HepG2 (cell line): ENCODE measurements around the gene HSP90AB1. TPM values are rescaled to one million over a fixed set of nuclear protein-coding genes. Genes with fewer than 3 reads are reported as not detected.
A peak's percentile ranks its signal among the peaks of the same experiment; 100 is the strongest.

Experiments used
- ARNT2 ChIP-seq: sonication (generic); formaldehyde crosslinking; IDR thresholded peaks from 2 replicates; pipeline ENCODE4 v1.8.0; 2022; ENCODE audit warnings: mild to moderate bottlenecking, low read depth, missing genetic modification reagents, moderate library complexity
- ETV5 ChIP-seq: IDR thresholded peaks from 2 replicates; pipeline ENCODE4 v1.6.1; 2018; ENCODE audit warnings: missing biosample characterization, missing genetic modification reagents, inconsistent platforms, borderline replicate concordance
- HMGA1 ChIP-seq: sonication (generic); formaldehyde crosslinking; conservative IDR thresholded peaks from 2 replicates; pipeline ENCODE4 v1.4.0; 2020; ENCODE audit warnings: missing genetic modification reagents
- KDM3A ChIP-seq: IDR thresholded peaks from 2 replicates; pipeline ENCODE4 v1.6.1; 2018; ENCODE audit warnings: low read depth, missing compliant biosample characterization
- MIER3 ChIP-seq: IDR thresholded peaks from 2 replicates; pipeline ENCODE4 v1.6.1; 2016; ENCODE audit warnings: missing compliant biosample characterization, borderline replicate concordance
- NPAS2 ChIP-seq: sonication (generic); formaldehyde crosslinking; IDR thresholded peaks from 2 replicates; pipeline ENCODE4 v1.8.0; 2022; ENCODE audit warnings: mild to moderate bottlenecking, missing genetic modification reagents, borderline replicate concordance
- SNAPC2 ChIP-seq: sonication (generic); formaldehyde crosslinking; IDR thresholded peaks from 2 replicates; pipeline ENCODE4 v1.8.1; 2022; ENCODE audit warnings: mild to moderate bottlenecking, missing genetic modification reagents
- SP1 ChIP-seq, 2 experiments: fragments of 450-650 bp in 1 of 2; sonication (generic) in 1 of 2; formaldehyde crosslinking in 1 of 2; IDR thresholded peaks; 2 replicates each; pipeline versions ENCODE4 v1.4.0 to v1.6.1; 2016 to 2020; ENCODE audit warnings: missing genetic modification reagents in 1 of 2
- TBP ChIP-seq: sonication (generic); formaldehyde crosslinking; IDR thresholded peaks from 2 replicates; pipeline ENCODE4 v1.5.0; 2020; ENCODE audit warnings: missing genetic modification reagents
- ZFAT ChIP-seq: sonication (generic); formaldehyde crosslinking; conservative IDR thresholded peaks from 2 replicates; pipeline ENCODE4 v1.8.1; 2023; ENCODE audit warnings: missing genetic modification reagents, inconsistent platforms
- ZFYVE20 ChIP-seq: sonication (generic); formaldehyde crosslinking; IDR thresholded peaks from 2 replicates; pipeline ENCODE4 v1.8.0; 2023; ENCODE audit warnings: low read depth, mild to moderate bottlenecking, moderate library complexity, missing genetic modification reagents, borderline replicate concordance
- ZNF205 ChIP-seq: IDR thresholded peaks from 2 replicates; pipeline ENCODE4 v1.6.1; 2018; ENCODE audit warnings: missing biosample characterization, missing genetic modification reagents
- ZNF329 ChIP-seq: sonication (generic); formaldehyde crosslinking; IDR thresholded peaks from 2 replicates; pipeline ENCODE4 v1.9.0; 2021; ENCODE audit warnings: low read depth, mild to moderate bottlenecking, missing genetic modification reagents
- ZNF549 ChIP-seq: sonication (generic); formaldehyde crosslinking; IDR thresholded peaks from 2 replicates; pipeline ENCODE4 v1.5.0; 2020; ENCODE audit warnings: missing genetic modification reagents
- ZNF550 ChIP-seq: sonication (generic); formaldehyde crosslinking; IDR thresholded peaks from 2 replicates; pipeline ENCODE4 v1.4.0; 2020; ENCODE audit warnings: mild to moderate bottlenecking, missing genetic modification reagents, borderline replicate concordance
- ZNF572 ChIP-seq: sonication (generic); formaldehyde crosslinking; IDR thresholded peaks from 2 replicates; pipeline ENCODE4 v1.5.1; 2020; ENCODE audit warnings: mild to moderate bottlenecking, missing genetic modification reagents
- ZNF670 ChIP-seq: sonication (generic); formaldehyde crosslinking; IDR thresholded peaks from 2 replicates; pipeline ENCODE4 v1.8.0; 2022; ENCODE audit warnings: mild to moderate bottlenecking, missing genetic modification reagents, borderline replicate concordance
- ZSCAN25 ChIP-seq: sonication (generic); formaldehyde crosslinking; IDR thresholded peaks from 2 replicates; pipeline ENCODE4 v1.8.0; 2022; ENCODE audit warnings: mild to moderate bottlenecking, missing genetic modification reagents
- polyA plus RNA-seq, 8 experiments: library from polyadenylated mRNA; depleted of rRNA in 3 of 8; stranded (reverse) in 7 of 8; unstranded in 1 of 8; fragments of >200 nt; fragmentation: Illumina TruSeq in 4 of 8; extraction: Trizol in 4 of 8; gene quantifications; 2 replicates each; pipeline versions ENCODE4 v1.2.1 to v1.2.3, GENCODE V29; 2011 to 2016; ENCODE audit warnings: low read depth in 4 of 8, missing spikeins in 1 of 8, mixed read lengths in 1 of 8; ENCODE audit not compliant: insufficient read depth in 1 of 8
- total RNA-seq, 5 experiments: library from RNA; depleted of rRNA; stranded (reverse); fragments of >200 nt; fragmentation: Illumina TruSeq; extraction: Trizol; gene quantifications; 2 replicates each; pipeline ENCODE4 v1.2.3, GENCODE V29; 2016; ENCODE audit warnings: low read depth in 1 of 5
- TF ChIP-seq, protein P1 (sequence below): sonication (generic); formaldehyde crosslinking; IDR thresholded peaks from 2 replicates; pipeline ENCODE4 v1.5.0; 2020; ENCODE audit warnings: mild to moderate bottlenecking, missing genetic modification reagents
- TF ChIP-seq, protein P2 (sequence below): sonication (generic); formaldehyde crosslinking; IDR thresholded peaks from 2 replicates; pipeline ENCODE4 v1.8.1; 2023; ENCODE audit warnings: mild to moderate bottlenecking, missing genetic modification reagents
- TF ChIP-seq, protein P3 (sequence below), 2 experiments: sonication (generic) in 1 of 2; formaldehyde crosslinking in 1 of 2; IDR thresholded peaks; 2 replicates each; pipeline versions ENCODE4 v1.6.1 to v1.9.0; 2014 to 2022; ENCODE audit warnings: antibody characterized with exemption in 1 of 2, borderline replicate concordance in 1 of 2, inconsistent platforms in 1 of 2, low read depth in 1 of 2, missing genetic modification reagents in 1 of 2

Gene HSP90AB1
- total and polyA plus RNA-seq, 2 of the 13 experiments (the other 11 are each of a cell fraction or from before 2014, with no cell fraction given) = 1,325 to 1,472 TPM

DNA sequence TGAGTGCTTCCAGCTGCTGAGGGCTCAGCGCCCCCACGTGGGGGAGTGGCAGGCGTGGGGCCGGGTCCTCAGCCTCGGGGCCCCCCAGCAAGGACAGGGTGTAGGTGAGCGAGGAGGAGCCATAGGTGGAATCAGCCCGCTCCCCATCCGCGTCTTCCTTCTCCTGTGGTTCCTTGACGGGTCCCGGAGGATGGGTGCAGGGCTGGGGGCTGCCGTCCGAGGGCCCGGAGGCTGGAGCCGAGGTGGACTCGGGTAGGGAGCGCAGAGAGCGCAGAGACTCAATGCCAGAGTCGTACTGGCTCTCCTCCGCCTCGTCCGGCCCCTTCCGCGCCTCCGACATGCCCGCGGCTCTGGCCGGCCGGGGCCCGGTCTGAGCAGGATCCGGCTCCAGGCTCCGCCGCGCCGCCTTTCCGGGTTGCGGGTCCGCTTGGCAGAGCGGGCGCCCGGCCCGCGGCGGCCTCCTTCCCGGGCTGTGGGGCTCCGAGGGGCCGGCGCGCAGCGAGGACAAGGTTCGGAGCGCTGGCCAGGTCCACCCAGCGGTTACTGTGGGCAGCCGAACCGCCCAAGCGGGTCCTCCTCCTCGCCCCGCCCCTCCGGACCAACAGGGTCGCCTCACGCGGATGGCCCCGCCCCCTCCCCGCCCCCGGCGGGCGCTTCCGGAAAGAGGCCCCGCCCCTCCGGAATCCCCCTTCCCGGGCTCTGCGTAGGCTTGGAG, 18.3 kb downstream of the HSP90AB1 start, which contains the start of gene NFKBIE (continued):
- TF ChIP-seq ZNF549 (CRISPR knock-in tag) (peak; percentile 80; the same call in 1 of the 2 replicates), ZFYVE20 (CRISPR knock-in tag) (no peak), ZFAT (CRISPR knock-in tag) (no peak), ETV5 (CRISPR knock-in tag) (peak; percentile 67; the same call in 1 of the 2 replicates), ARNT2 (CRISPR knock-in tag) (peak; percentile 86), ZNF550 (CRISPR knock-in tag) (no peak), ZNF329 (no peak), KDM3A (CRISPR knock-in tag) (peak; percentile 46), TBP (CRISPR knock-in tag) (no peak), ZNF572 (CRISPR knock-in tag) (no peak), HMGA1 (CRISPR knock-in tag) (no peak), ZNF205 (CRISPR knock-in tag) (no peak; the same call in 1 of the 2 replicates), ZNF670 (CRISPR knock-in tag) (0 out of 2 replicates have a peak, but pooled peaks have one; percentile 46), ZSCAN25 (peak; percentile 33; the same call in 1 of the 2 replicates), SNAPC2 (no peak), SP1 (IDR thresholded peaks at IDR 0.05) (no peak), SP1 (CRISPR knock-in tag; IDR thresholded peaks at IDR 0.05) (peak; percentile 74), MIER3 (no peak), NPAS2 (CRISPR knock-in tag) (no peak)
- TF ChIP-seq, protein P1, sequence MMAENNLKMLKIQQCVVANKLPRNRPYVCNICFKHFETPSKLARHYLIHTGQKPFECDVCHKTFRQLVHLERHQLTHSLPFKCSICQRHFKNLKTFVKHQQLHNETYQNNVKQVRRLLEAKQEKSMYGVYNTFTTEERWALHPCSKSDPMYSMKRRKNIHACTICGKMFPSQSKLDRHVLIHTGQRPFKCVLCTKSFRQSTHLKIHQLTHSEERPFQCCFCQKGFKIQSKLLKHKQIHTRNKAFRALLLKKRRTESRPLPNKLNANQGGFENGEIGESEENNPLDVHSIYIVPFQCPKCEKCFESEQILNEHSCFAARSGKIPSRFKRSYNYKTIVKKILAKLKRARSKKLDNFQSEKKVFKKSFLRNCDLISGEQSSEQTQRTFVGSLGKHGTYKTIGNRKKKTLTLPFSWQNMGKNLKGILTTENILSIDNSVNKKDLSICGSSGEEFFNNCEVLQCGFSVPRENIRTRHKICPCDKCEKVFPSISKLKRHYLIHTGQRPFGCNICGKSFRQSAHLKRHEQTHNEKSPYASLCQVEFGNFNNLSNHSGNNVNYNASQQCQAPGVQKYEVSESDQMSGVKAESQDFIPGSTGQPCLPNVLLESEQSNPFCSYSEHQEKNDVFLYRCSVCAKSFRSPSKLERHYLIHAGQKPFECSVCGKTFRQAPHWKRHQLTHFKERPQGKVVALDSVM (CRISPR knock-in tag) = peak; percentile 74; the same call in 1 of the 2 replicates
- TF ChIP-seq, protein P2, sequence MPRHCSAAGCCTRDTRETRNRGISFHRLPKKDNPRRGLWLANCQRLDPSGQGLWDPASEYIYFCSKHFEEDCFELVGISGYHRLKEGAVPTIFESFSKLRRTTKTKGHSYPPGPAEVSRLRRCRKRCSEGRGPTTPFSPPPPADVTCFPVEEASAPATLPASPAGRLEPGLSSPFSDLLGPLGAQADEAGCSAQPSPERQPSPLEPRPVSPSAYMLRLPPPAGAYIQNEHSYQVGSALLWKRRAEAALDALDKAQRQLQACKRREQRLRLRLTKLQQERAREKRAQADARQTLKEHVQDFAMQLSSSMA (CRISPR knock-in tag) = peak; percentile 94
- TF ChIP-seq, protein P3, sequence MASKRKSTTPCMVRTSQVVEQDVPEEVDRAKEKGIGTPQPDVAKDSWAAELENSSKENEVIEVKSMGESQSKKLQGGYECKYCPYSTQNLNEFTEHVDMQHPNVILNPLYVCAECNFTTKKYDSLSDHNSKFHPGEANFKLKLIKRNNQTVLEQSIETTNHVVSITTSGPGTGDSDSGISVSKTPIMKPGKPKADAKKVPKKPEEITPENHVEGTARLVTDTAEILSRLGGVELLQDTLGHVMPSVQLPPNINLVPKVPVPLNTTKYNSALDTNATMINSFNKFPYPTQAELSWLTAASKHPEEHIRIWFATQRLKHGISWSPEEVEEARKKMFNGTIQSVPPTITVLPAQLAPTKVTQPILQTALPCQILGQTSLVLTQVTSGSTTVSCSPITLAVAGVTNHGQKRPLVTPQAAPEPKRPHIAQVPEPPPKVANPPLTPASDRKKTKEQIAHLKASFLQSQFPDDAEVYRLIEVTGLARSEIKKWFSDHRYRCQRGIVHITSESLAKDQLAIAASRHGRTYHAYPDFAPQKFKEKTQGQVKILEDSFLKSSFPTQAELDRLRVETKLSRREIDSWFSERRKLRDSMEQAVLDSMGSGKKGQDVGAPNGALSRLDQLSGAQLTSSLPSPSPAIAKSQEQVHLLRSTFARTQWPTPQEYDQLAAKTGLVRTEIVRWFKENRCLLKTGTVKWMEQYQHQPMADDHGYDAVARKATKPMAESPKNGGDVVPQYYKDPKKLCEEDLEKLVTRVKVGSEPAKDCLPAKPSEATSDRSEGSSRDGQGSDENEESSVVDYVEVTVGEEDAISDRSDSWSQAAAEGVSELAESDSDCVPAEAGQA (IDR thresholded peaks at IDR 0.05; ENCODE audit: low read depth) = 0 out of 2 replicates have a peak, but pooled peaks have one; percentile 9
- TF ChIP-seq, protein P3 (CRISPR knock-in tag; IDR thresholded peaks at IDR 0.05; ENCODE audit: borderline replicate concordance) = no peak; the same call in 1 of the 2 replicates
